HG02884 (cell line): ENCODE results near the gene MBNL3.
"Not testable (repeated sequence)": the region's sequence is repeated elsewhere in the genome, so short reads cannot be mapped to it uniquely, and the experiment has no call there.

Source experiments
- ATAC-seq: cut with Tn5 transposase; IDR thresholded peaks from one replicate; pipeline ENCODE4 v1.9.1; 2021; ENCODE audit warnings: mild to moderate bottlenecking, moderate library complexity; ENCODE audit not compliant: unreplicated experiment

Gene MBNL3

GRCh38 chrX:132384301-132384700 lies 104.5 kb downstream of the MBNL3 start:
- ATAC-seq, result no peak

DNA sequence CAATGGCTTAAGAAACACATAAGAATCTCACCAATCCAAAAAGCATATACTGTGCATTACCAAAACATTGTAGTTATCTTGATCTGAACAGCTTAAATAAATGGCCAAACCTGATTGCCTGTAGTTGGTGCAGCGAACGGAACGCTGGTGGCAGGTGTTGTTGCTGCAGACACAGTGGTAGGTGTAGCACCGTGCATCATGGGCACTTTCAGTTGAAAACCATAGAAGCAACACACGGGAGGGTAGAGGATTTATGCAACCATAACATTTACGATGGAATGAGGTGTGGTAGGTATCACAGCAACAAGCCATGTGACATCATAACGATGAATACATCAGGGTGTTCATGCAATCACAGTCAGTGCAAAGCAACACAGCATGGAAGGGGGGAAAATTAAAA lies 106.8 kb downstream of the MBNL3 start:
- ATAC-seq, result no peak

GRCh38 chrX:132378281-132378680 lies 110.6 kb downstream of the MBNL3 start:
- no peak for ATAC-seq

- ATAC-seq, result no peak
Observed at GRCh38 chrX:132375941-132376340, 112.9 kb downstream of the MBNL3 start.

GRCh38 chrX:132373610-132374009 lies 115.2 kb downstream of the MBNL3 start:
- no peak for ATAC-seq

DNA sequence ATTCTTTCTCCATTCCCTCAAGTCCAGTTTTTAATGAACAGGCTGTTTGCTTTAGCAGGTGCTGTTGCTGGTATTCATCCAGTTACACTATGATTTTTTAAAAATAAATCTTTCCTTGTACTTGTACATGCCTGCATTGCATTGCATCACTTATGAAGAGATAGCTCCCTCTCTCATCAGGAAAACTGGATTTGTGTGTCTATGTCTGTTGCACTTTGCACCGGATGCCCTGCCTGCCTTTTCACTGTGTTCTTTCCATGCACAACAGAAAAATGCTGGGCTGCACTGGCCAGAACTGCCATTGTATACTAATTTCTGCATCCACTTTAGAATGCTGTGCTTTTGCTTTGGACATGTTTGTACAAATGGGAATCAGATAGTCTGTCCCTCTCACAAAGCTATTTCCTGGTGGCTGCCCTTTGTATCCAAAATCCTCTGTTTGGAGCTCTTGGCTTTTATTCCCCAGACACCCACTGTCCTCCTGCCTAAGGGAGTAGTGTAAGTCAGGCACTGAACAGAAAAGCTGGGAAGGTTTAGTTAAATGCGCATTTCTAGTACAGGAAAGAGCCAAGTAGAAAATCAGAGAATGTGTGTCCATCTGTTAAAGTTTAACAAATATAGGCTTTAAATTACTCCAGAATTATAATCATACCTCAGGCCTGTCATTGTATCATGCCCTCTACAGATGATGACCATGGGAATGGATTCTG lies 119.1 kb downstream of the MBNL3 start:
- no peak for ATAC-seq

GRCh38 chrX:132367984-132368383 lies 120.9 kb downstream of the MBNL3 start:
- ATAC-seq, result no peak

- ATAC-seq, result no peak
Observed at GRCh38 chrX:132367314-132367713, 121.5 kb downstream of the MBNL3 start.

- ATAC-seq, result no peak
Observed at GRCh38 chrX:132365490-132365889, 123.3 kb downstream of the MBNL3 start.

GRCh38 chrX:132364313-132364712 lies 124.5 kb downstream of the MBNL3 start:
- ATAC-seq, result no peak

DNA sequence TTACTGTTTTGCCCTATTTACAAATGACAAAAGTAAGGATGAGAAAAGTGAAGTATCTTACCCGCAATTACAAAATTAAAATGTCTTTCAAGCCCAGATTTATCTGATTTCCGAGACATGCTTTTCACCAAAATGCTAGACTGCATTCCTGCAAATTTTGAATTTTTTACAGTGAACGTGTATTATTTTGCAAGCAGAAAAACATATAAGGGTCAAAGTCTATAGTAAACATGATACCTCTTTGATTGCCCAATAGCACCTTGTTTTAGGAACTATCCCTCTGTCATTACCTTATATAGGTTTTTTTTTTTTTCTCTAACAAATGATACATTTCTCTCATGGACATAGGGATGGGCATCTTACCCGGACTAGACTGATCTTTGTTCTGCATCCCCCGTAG lies 135.4 kb downstream of the MBNL3 start:
- no peak for ATAC-seq

GRCh38 chrX:132336172-132336571 lies 152.7 kb downstream of the MBNL3 start:
- no peak for ATAC-seq

DNA sequence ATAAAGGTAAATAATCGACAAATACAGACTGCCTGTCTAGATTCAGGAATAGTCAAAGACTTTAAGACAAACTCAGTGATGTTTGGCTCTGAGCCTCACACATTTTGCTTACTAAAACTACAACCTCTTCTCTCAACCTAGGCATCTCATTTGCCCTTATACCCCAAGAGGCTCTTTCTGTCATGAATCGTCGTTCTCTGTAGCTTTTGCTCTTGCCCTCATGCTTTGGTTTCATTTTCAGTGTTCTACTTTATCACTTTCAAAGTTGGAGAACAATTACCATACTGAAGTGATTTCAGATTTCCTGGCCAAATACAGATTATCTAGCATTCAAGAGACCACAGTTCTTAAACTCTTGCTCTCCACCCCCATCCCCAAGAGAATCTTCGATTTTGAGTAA lies 155.5 kb downstream of the MBNL3 start:
- ATAC-seq, result no peak

DNA sequence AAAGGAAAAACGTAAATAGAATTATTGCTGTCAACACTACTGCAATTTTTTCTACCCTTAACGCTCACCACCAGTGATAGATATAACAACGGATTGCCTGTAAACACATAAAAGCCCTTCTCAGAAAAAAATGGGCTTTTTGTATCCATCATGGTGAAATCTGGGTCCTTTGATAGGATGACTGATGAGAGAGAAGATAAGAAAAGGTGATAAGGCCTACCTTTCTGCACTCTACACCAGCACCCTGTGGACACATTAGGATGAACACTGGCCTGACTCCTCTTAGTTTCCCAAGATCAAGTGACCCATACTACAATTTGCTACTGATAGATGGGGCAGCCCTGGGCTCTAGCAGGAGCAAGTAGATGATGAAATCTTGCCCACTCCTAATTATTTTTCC lies 157.3 kb downstream of the MBNL3 start:
- no peak for ATAC-seq

DNA sequence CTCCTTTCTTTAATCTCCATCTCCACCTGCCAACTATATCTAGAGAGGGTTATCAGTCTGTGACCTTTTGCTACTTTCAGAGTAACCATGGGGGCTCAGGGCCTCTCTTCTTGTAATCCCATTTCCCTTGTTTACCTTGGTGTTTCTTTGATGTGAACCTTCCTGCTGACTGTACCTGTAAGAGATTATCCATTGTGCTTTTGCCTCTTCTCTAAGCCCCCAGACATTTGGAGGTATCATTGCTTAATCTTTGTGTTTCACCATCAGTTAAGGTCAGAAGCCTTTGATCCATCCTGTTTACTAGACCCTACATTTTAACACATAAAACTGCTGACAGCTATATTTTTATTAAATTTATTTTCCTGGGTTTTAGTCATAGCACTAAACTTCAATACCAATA lies 157.8 kb downstream of the MBNL3 start:
- ATAC-seq, result no peak

DNA sequence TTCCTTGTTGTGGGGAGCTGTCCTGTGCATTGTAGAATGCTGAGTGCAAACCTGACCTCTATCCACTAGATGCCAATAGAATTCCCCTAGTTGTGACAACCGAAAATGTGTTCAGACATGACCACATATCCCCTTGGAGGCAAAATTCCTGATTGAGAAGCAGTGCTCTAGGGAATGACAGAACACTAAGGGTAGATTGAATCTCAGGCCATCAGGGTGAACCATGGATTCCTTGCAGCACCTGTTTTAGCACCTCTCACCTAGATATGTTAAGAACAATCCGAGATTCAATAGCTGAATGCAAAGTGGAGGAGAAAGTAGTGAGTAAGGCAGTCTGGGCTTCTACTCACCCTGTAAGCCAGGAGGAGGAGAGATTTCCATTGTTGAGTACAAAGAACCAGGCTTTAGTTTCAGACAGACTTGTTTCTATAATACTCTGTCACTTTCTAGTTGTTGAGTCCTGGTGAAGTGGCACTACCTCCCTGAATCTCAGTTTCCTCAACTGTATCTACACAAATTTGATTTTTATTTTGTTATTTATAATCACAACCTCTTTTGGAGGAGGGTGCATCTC lies 158.6 kb downstream of the MBNL3 start:
- ATAC-seq, result no peak

GRCh38 chrX:132326960-132327359 lies 161.9 kb downstream of the MBNL3 start:
- not testable (repeated sequence) for ATAC-seq
